Fibroblast of mammary gland (primary cell): ENCODE data around the gene B4GALNT4.

Experiments
- DNase-seq: peaks from one replicate; pipeline ENCODE4 v3.0.0-alpha.2; 2010; ENCODE audit warnings: low read depth
- H3K4me3 ChIP-seq: 2 replicates; pipeline ENCODE4 v1.5.1; 2011; ENCODE audit warnings: low read depth, mild to moderate bottlenecking, low read length, moderate library complexity; ENCODE audit not compliant: control insufficient read depth
- TF ChIP-seq, protein P1 (sequence below): conservative IDR thresholded peaks from 2 replicates; pipeline ENCODE4 v1.5.1; 2011; ENCODE audit warnings: low read depth, low read length, inconsistent platforms; ENCODE audit not compliant: control insufficient read depth, insufficient read depth

Gene B4GALNT4

GRCh38 chr11:426851-427250 lies 57.6 kb downstream of the B4GALNT4 start:
- H3K4me3 ChIP-seq, result no peak overlapping the region
- no peak for DNase-seq
- TF ChIP-seq, protein P1, sequence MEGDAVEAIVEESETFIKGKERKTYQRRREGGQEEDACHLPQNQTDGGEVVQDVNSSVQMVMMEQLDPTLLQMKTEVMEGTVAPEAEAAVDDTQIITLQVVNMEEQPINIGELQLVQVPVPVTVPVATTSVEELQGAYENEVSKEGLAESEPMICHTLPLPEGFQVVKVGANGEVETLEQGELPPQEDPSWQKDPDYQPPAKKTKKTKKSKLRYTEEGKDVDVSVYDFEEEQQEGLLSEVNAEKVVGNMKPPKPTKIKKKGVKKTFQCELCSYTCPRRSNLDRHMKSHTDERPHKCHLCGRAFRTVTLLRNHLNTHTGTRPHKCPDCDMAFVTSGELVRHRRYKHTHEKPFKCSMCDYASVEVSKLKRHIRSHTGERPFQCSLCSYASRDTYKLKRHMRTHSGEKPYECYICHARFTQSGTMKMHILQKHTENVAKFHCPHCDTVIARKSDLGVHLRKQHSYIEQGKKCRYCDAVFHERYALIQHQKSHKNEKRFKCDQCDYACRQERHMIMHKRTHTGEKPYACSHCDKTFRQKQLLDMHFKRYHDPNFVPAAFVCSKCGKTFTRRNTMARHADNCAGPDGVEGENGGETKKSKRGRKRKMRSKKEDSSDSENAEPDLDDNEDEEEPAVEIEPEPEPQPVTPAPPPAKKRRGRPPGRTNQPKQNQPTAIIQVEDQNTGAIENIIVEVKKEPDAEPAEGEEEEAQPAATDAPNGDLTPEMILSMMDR, result no peak

DNA sequence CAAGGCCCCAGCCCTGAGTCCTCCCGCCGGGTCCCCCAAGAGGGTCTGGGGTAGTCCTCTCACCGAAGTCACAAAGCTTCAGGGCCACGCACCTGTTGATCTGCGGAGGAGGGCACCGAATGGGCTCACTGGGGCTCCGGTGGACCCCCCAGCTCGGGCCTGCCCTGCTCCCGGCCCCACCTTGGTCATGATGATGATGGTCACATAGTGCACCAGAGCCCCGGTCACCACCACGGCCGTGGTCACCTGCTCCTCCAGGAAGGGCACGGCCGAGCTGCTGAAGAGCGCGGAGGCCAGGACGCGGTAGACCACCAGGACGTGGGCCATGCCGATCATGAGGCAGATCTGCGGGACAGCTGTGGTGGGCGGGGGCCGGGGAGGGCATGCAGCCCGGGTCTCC lies 59.0 kb downstream of the B4GALNT4 start:
- H3K4me3 ChIP-seq, result no peak overlapping the region
- no peak for DNase-seq
- TF ChIP-seq, protein P1, result no peak

GRCh38 chr11:429391-429790 lies 60.1 kb downstream of the B4GALNT4 start:
- H3K4me3 ChIP-seq, result no peak overlapping the region
- DNase-seq, result no peak
- TF ChIP-seq, protein P1, result no peak

DNA sequence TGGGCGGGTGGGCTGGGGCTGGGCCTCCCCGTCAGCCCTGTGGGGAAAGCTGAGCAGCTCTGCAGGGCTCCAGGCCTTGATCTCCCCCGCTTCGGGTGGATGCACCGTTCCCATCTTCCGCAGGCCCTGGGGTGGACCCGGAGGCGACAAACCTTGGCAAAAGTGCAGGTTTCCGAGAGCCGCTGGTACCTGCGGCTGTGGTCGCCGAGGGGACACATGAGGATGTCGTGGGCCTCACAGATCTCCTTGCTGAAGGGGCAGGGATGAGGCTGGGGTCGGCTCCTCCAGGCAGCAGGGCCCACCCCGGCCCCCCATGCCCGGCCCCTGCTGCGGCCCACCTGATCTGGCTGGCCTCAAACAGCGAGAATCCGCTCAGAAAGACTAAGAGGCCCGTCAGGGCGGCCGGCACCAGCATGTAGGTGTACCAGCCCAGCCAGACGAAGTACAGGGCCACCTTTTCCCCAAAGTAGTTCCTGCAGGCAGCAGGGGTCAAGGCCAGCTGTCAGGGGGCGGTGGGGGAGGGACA lies 60.7 kb downstream of the B4GALNT4 start:
- no peak overlapping the region for H3K4me3 ChIP-seq
- TF ChIP-seq, protein P1, result no peak
- DNase-seq, result no peak
